Measurements from ENCODE around the gene KCNG2. TPM values are rescaled to one million over a fixed set of nuclear protein-coding genes. Genes with fewer than 3 reads are reported as not detected.
"Not testable (repeated sequence)": the region's sequence is repeated elsewhere in the genome, so short reads cannot be mapped to it uniquely, and the experiment has no call there.

The KCNG2 gene
- polyA plus RNA-seq, 3 donors: 0.05 to 0.45 (median 0.42) TPM

DNA sequence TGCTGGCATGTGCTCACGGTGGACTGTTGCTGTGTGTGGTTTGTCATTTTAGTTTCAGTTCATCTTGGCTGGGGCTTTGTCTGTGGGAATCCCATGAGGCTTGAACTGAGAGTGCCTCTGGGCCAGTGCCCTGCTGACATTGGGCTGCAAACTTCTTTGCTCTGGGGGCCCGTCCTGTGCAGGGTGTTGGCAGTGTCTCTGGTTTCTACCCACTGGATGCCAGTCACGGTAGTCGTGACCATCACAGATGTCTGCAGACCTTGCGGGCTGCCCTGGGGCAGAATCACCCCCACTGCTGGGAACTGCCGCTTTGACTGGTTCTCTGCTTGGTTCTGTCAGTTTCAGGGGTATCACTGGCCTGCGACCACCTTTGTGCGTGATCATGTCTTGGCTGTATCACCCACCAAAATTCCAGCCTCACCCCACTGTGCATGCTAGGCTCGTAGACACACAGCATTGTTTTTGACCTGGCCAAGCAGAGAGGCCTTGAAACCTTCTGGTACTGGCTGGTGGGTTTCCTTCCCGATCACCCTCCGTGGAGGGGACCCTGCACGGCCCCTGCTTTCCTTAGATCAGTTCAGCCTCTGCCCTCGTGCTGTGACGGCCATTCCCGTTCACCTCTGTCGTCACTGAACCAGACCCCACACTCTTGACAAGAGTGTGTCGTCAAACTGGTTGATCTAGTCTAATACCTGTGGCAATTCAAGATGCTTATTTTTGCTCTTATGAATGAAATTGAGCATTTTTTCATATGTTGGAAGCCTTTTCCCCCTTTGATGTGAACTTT lies 57.6 kb downstream of the KCNG2 start:
- H3K27ac ChIP-seq (ENCODE audit: low read depth, low read length): no peak overlapping the region
- WGBS, 3 donors: 72 to 80% (median 74%) methylated on average over 17 of the region's 17 CpGs

DNA sequence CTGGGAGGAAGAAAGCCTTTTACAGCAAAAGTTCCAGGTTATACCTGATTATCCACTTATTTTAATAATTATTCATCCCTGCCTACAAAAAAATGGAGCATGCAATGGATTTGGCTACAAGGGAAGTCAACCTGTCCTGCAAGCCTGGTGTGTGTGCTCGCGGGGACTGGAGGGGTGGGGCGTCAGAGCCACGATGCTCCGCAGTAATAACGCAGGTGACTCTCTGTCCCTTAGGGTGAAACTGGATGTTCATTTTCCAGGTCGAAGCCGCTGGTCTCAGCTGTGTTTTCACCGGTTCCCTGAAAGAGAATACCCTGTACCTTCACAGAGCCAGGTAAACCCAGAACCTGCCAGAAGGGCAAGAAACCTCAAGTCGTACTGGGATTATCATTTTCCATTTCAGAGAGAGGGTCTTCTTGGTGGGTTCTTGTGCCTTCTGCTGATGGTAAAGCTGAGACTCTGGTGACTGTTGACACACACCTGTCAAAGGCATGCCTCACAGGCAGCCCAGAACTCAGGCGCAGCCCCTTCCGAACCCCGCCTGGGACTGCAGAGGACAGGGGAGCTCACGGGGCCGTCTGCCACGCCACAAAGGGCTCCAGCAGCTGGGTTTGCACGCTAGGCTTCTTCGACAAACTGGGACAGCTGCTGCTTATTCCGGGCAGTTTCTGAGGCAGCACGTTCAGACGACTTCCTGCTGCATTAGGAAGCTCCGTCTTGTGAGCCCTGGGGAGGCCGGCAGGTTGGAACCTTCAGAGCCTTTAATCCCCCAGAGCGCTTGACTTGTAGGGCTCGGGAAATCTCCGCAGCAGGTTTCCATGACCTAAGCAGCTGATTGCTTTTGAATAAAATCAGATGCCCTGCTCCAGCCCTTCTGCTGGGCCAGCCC lies 58.6 kb downstream of the KCNG2 start:
- 37 to 52% (median 43%) methylated on average over 25 to 26 of the region's 26 CpGs for WGBS, 3 donors
- H3K27ac ChIP-seq (ENCODE audit: low read depth, low read length): no peak overlapping the region

GRCh38 chr18:79857082-79857671 lies 59.4 kb downstream of the KCNG2 start:
- 34 to 64% (median 48%) methylated on average over 14 of the region's 14 CpGs for WGBS, 3 donors
- H3K27ac ChIP-seq (ENCODE audit: low read depth, low read length): no peak overlapping the region

DNA sequence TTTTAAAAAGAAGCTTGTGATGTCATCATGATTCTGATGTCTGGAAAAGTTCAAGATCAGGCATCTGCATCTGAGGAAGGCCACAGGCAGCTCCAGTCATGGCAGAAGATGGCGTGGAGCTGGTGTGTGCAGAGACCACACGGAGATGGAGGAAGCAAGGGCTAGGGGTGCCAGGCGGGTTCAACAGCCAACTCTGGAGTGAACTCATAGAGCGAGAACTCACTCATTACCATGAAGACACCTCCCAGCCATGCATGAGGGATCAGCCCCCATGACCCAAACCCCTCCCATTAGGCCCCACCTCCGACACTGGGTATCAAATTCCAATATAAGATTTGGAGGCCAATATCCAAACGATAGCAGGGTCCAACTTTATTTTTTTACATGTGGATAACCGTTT lies 61.6 kb downstream of the KCNG2 start:
- H3K27ac ChIP-seq (ENCODE audit: low read depth, low read length): no peak overlapping the region
- WGBS, 3 donors: 78 to 89% (median 89%) methylated on average over 7 of the region's 7 CpGs

DNA sequence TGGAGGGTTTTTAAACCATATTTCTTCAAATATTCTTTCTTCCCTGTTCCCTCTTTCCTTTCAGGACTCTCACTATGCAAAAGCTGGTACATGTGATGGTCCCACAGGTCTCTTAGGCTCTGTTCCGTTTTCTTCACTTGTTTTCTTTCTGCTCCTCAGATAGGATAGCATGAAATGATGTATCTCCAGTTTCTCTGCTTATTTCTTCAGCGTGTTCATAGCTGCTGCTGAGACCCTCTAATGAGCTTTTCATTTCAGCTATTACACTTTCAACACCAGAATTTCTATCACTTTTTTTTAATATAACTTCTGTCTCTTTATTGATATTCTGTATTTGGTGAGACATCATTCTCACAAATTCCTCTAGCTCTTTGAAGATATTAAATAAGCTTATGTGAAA lies 63.9 kb downstream of the KCNG2 start:
- no peak overlapping the region for H3K27ac ChIP-seq (ENCODE audit: low read depth, low read length)
- 78 to 92% (median 86%) methylated on average over 2 of the region's 2 CpGs for WGBS, 3 donors

- WGBS, 3 donors: 89 to 95% (median 95%) methylated on average over 15 of the region's 15 CpGs
Observed at GRCh38 chr18:79862562-79862961, 64.8 kb downstream of the KCNG2 start.

GRCh38 chr18:79863161-79864005 lies 65.6 kb downstream of the KCNG2 start:
- WGBS, 3 donors: 64 to 71% (median 67%) methylated on average over 85 to 102 of the region's 102 CpGs
- H3K27ac ChIP-seq (ENCODE audit: low read depth, low read length): no peak overlapping the region

More at GRCh38 chr18:79862562-79862961, 64.8 kb downstream of the KCNG2 start:
- H3K27ac ChIP-seq (ENCODE audit: low read depth, low read length): no peak overlapping the region

GRCh38 chr18:79864006-79864725 lies 66.4 kb downstream of the KCNG2 start:
- H3K27ac ChIP-seq (ENCODE audit: low read depth, low read length): no peak overlapping the region
- WGBS, 3 donors: 67 to 79% (median 68%) methylated on average over 52 to 74 of the region's 74 CpGs

DNA sequence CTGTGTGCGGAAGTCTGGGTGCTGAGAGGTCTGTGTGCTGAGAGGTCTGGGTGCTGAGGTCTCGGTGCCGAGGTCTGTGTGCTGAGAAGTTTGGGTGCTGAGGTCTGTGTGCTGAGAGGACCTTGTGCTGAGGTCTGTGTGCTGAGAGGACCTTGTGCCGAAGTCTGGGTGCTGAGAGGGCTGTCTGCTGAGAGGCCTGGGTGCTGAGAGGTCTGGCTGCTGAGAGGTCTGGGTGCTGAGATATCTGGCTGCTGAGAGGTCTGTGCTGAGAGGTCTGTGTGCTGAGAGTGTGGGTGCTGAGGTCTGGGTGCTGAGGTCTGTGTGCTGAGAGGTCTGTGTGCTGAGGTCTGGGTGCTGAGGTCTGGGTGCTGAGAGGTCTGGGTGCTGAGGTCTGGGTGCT lies 67.2 kb downstream of the KCNG2 start:
- WGBS, 3 donors: 88 to 98% (median 90%) methylated on average over 4 of the region's 4 CpGs
- H3K27ac ChIP-seq (ENCODE audit: low read depth, low read length): not testable (repeated sequence)

DNA sequence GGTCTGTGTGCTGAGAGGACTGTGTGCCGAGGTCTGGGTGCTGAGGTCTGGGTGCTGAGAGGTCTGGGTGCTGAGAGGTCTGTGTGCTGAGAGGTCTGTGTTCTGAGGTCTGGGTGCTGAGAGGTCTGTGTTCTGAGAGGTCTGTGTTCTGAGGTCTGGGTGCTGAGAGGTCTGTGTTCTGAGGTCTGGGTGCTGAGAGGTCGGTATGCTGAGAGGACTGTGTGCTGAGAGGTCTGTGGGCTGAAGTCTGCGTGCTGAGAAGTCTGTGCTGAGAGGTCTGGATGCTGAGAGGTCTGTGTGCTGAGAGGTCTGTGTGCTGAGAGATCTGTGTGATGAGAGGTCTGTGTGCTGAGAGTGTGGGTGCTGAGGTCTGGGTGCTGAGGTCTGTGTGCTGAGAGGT lies 68.2 kb downstream of the KCNG2 start:
- 60 to 66% (median 64%) methylated on average over 3 of the region's 3 CpGs for WGBS, 3 donors
- H3K27ac ChIP-seq (ENCODE audit: low read depth, low read length): not testable (repeated sequence)

GRCh38 chr18:79866889-79867574 lies 69.3 kb downstream of the KCNG2 start:
- 81 to 91% (median 88%) methylated on average over 11 to 20 of the region's 20 CpGs for WGBS, 3 donors

DNA sequence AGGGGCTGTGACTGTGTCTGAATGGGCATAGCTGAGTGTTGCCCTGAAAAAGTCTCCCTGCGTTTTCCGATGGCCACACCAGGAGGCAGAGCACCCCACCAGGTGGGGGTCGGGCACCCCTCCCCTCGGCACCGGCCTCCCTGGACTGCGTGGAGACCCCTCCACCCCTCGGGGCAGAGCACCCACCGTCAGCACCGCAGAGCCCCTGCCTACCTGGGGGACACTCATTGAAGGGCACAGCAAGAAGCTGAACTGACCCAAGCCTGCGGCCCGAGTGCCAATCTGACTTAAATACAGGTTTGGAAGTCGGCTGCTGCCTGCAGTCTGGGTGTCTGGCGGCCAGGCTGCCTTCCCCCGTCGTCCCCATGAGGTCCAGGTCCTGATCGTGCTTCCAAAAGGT lies 69.9 kb downstream of the KCNG2 start:
- no peak overlapping the region for H3K27ac ChIP-seq (ENCODE audit: low read depth, low read length)
- 80 to 88% (median 80%) methylated on average over 16 of the region's 16 CpGs for WGBS, 3 donors

More at GRCh38 chr18:79866889-79867574, 69.3 kb downstream of the KCNG2 start:
- H3K27ac ChIP-seq (ENCODE audit: low read depth, low read length): no peak overlapping the region

DNA sequence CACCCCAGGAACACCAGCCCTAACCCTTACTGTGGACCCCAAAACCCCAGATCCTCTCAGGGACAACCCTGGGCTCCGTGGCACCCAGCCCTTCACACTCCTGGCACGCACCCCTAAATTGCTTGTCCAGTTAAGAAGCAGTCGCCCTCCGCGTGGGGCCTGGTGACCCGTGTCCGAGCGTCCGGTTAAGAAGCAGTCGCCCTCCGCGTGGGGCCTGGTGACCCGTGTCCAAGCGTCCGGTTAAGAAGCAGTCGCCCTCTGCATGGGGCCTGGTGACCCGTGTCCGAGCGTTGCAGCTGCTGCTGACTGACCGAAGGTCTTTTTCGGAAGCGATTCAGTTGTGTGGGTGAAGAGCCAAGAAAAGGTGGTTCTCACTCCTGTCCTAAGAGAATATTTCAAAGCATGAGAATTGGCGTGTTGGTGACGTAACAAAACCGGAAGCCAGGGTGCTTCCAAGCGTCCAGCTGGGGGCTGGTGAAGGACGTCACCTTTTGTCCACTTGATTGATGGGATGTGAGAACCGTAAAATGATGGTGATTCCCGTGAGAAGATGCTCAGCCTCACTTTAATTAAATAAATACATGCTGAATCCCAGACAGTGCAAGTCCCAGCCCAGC lies 70.5 kb downstream of the KCNG2 start:
- no peak overlapping the region for H3K27ac ChIP-seq (ENCODE audit: low read depth, low read length)
- WGBS, 3 donors: 87 to 93% (median 89%) methylated on average over 29 of the region's 29 CpGs

DNA sequence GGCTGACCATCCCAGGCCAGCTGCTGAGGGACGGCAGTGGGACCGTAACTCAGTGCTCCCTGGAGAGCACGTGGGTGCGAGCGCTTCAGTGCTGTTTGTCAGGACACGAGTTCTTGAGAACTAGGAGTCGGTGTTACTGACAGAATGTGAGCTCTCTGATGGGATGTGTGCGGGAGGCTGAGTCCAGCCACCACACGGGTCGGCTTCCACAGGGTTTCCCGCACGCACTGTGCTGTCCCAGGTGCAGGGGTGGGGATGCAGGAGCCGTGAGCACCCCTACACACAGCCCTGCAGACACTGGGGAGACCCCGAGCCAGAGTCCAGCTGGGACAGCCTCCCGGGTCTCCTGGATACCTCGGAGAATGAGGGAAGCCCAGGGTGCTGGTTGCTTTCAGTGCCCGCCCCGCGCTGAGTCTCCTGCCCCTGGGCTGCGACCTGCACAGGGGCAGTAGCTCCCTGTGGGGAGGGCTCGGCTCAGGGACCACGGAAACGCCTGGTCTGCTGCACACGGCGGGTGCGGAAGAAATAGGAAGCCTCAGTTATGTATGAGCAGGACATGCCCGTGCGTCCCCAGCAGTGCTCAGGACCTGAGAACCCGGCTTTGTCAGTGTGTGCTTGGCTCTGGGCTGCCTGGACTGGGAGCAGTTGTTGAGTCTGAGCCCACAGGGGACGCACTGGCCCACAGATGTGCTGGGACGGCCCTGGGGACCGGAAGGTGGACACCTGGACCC lies 71.2 kb downstream of the KCNG2 start:
- H3K27ac ChIP-seq (ENCODE audit: low read depth, low read length): no peak overlapping the region
- WGBS, 3 donors: 85 to 89% (median 88%) methylated on average over 32 of the region's 32 CpGs

DNA sequence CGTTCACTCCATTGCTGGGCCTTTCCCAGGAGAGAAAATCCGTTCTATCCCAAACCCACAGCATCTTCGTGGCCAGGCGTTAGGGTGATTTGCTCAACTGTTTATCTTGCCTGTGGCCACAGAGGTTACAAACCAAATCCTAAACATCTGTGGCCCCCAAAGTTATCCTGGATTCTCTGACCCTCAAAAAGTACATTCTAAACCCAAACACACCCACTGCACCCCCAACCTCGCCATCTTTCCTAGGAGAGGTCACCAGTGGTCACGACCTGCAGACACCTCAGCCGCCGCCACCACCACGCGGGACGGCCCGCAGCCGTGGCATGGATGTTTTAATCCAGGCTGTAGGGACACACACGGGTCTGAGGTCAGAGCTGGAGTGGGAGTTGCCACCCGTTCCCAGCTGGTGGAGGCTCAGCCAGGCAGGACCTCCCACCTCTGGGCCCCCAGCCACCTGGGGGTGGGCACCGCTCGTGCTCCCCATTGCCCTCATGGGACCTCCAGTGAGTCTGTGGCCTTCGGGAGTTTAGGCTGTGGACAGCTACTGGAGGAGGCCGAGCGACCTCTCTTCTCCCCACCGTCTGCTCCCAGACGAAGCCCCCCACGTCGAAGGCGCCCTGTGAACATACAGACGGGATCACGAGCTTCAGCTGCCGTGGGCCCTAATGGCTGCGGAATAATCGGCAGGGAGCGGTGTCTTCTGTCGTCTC lies 72.0 kb downstream of the KCNG2 start:
- no peak overlapping the region for H3K27ac ChIP-seq (ENCODE audit: low read depth, low read length)
- WGBS, 3 donors: 84 to 89% (median 86%) methylated on average over 32 of the region's 32 CpGs
